ENCODE measurements around the gene DPM2. TPM values are rescaled to one million over a fixed set of nuclear protein-coding genes. Genes with fewer than 3 reads are reported as not detected.

The DPM2 gene
- total RNA-seq, 4 donors from 2014 or later = 12.5 to 18.5 (median 15.7) TPM

- Histone ChIP-seq H3K4me3 (no peak overlapping the region), H3K9me3 (no peaks in the 10 kb centered on the region), H3K27ac (no peak overlapping the region), H3K4me1 (peaks cover 41 to 60% (median 42%) of the 10 kb centered on the region in 3 donors), H3K36me3 (no peaks in the 10 kb centered on the region), H3K27me3 (peaks cover 0 to 40% (median 0%) of the 10 kb centered on the region in 4 donors)
- DNase-seq = no peak
- no peak for TF ChIP-seq POLR2A (IDR thresholded peaks at IDR 0.05)
- no peak for TF ChIP-seq CTCF (IDR thresholded peaks at IDR 0.05)
- intact Hi-C loops (cut with DNase I) = loop anchor here (5.0 to 10.0 kb wide), 3 partner anchors 136 to 328 kb away; partner anchors contain the start of genes CDK9 and TOR2A
- 50 to 66% methylated on average over 3 to 4 of the region's 6 CpGs for WGBS, 2 donors
These were observed 14.6 kb downstream of the DPM2 start for GRCh38 chr9:127923046-127923445.

GRCh38 chr9:127921557-127922120 is 16.0 kb downstream of the DPM2 start:
- DNase-seq = no peak
- WGBS, 2 donors = 2 to 9% methylated on average over 12 to 33 of the region's 45 CpGs
- Histone ChIP-seq H3K27ac (no peak overlapping the region), H3K4me3 (peak overlapping the region in 2 of 4 donors; percentile 25 to 51), H3K4me1 (peaks cover 37 to 59% (median 38%) of the 10 kb centered on the region in 3 donors), H3K9me3 (no peaks in the 10 kb centered on the region), H3K36me3 (no peaks in the 10 kb centered on the region), H3K27me3 (peaks cover 0 to 26% (median 0%) of the 10 kb centered on the region in 4 donors)
- TF ChIP-seq POLR2A (IDR thresholded peaks at IDR 0.05) (no peak), CTCF (IDR thresholded peaks at IDR 0.05) (peak; percentile 88 to 98 (median 96))
- intact Hi-C loops (cut with DNase I) = loop anchor here (5.0 to 10.0 kb wide), 3 partner anchors 134 to 327 kb away; partner anchors contain the start of genes CDK9 and TOR2A

- intact Hi-C loops (cut with DNase I) = loop anchor here (5.0 to 10.0 kb wide), 3 partner anchors 133 to 326 kb away; partner anchors contain the start of genes CDK9 and TOR2A
- no peak overlapping the region for H3K4me3 ChIP-seq
- H3K36me3 ChIP-seq = no peaks in the 10 kb centered on the region
- H3K27ac ChIP-seq = peak overlapping the region in 1 of 4 donors; percentile 82
- H3K9me3 ChIP-seq = no peaks in the 10 kb centered on the region
- peaks cover 38 to 63% (median 44%) of the 10 kb centered on the region in 3 donors for H3K4me1 ChIP-seq
- TF ChIP-seq POLR2A (IDR thresholded peaks at IDR 0.05) = no peak
- no peak for TF ChIP-seq CTCF (IDR thresholded peaks at IDR 0.05)
- DNase-seq = no peak
- H3K27me3 ChIP-seq = peaks cover 0 to 17% (median 0%) of the 10 kb centered on the region in 4 donors
- 76 to 85% methylated on average over 4 to 7 of the region's 7 CpGs for WGBS, 2 donors
These were observed 16.9 kb downstream of the DPM2 start for GRCh38 chr9:127920794-127921193.

GRCh38 chr9:127919253-127919815 is 18.3 kb downstream of the DPM2 start:
- H3K9me3 ChIP-seq = no peaks in the 10 kb centered on the region
- intact Hi-C loops (cut with DNase I) = no loop called here
- TF ChIP-seq CTCF (IDR thresholded peaks at IDR 0.05) = no peak
- TF ChIP-seq POLR2A (IDR thresholded peaks at IDR 0.05) = no peak
- H3K27ac ChIP-seq = peak overlapping the region; percentile 65 to 87 (median 77)
- 21 to 22% methylated on average over 3 to 6 of the region's 8 CpGs for WGBS, 2 donors
- peaks cover 0 to 5% (median 0%) of the 10 kb centered on the region in 4 donors for H3K27me3 ChIP-seq
- no peak for DNase-seq
- no peak overlapping the region for H3K4me3 ChIP-seq
- peaks cover 0 to 5% (median 0%) of the 10 kb centered on the region in 3 donors for H3K36me3 ChIP-seq
- H3K4me1 ChIP-seq = peaks cover 47 to 77% (median 50%) of the 10 kb centered on the region in 3 donors
